Heart left ventricle (tissue), 16 donors: ENCODE results near the gene ZNF445. TPM values are rescaled to one million over a fixed set of nuclear protein-coding genes. Genes with fewer than 3 reads are reported as not detected.

Experiments used
- ATAC-seq, 4 donors: fragments of 200-7000 bp; cut with Tn5 transposase; one replicate each; pipeline ENCODE4 v1.9.1; 2020 to 2022; ENCODE audit warnings: moderate library complexity in 4 of 4, mild to moderate bottlenecking in 3 of 4, moderate number of reproducible peaks in 1 of 4
- DNase-seq, 5 donors: peaks; one replicate each; pipeline ENCODE4 v3.0.0-alpha.2; 2020
- H3K27ac ChIP-seq, 12 donors: fragments of 200-600 bp; sonication (generic) in 4 of 12; one replicate each; pipeline versions ENCODE4 v1.5.0 to v1.8.0; 2016 to 2022; ENCODE audit warnings: mild to moderate bottlenecking in 2 of 12
- H3K27me3 ChIP-seq, 9 donors: fragments of 200-600 bp; sonication (generic) in 2 of 9; one replicate each; pipeline versions ENCODE4 v1.5.1 to v1.8.0; 2016 to 2022; ENCODE audit warnings: mild to moderate bottlenecking in 3 of 9
- H3K36me3 ChIP-seq, 9 donors: fragments of 200-600 bp; sonication (generic) in 2 of 9; one replicate each; pipeline versions ENCODE4 v1.5.0 to v1.8.0; 2018 to 2022; ENCODE audit warnings: mild to moderate bottlenecking in 2 of 9
- H3K4me1 ChIP-seq, 12 donors: fragments of 200-600 bp; sonication (generic) in 4 of 12; one replicate each; pipeline versions ENCODE4 v1.5.0 to v1.8.0; 2016 to 2022; ENCODE audit warnings: mild to moderate bottlenecking in 3 of 12
- H3K4me3 ChIP-seq, 12 donors: fragments of 200-600 bp; sonication (generic) in 4 of 12; one replicate each; pipeline versions ENCODE4 v1.5.0 to v1.8.0; 2017 to 2022; ENCODE audit warnings: mild to moderate bottlenecking in 9 of 12, moderate library complexity in 4 of 12
- H3K9me3 ChIP-seq, 12 donors: fragments of 200-600 bp; sonication (generic) in 4 of 12; one replicate each; pipeline versions ENCODE4 v1.5.0 to v1.8.0; 2016 to 2022; ENCODE audit warnings: mild to moderate bottlenecking in 1 of 12
- CTCF ChIP-seq, 12 donors: fragments of 200-600 bp; sonication (generic) in 4 of 12; IDR thresholded peaks; one replicate each; pipeline versions ENCODE4 v1.5.0 to v1.8.0; 2018 to 2022; ENCODE audit warnings: antibody characterized with exemption in 12 of 12, mild to moderate bottlenecking in 5 of 12
- POLR2A ChIP-seq, 2 donors: fragments of 450-650 bp; IDR thresholded peaks; one replicate each; pipeline ENCODE4 v1.6.1; 2017; ENCODE audit warnings: antibody characterized with exemption in 2 of 2, mild to moderate bottlenecking in 2 of 2, moderate library complexity in 2 of 2
- WGBS, 4 donors: extraction: QIAGEN DNeasy Blood & Tissue Kit in 2 of 4; methylation state at CpG; one replicate each; pipeline versions ENCODE4 v1.1.5 to v1.1.7; 2013 to 2018; 5-methylcytosine and 5-hydroxymethylcytosine counted together
- intact Hi-C, 10 donors: fragments of 100-400 bp; cut with DNase I; formaldehyde crosslinking; loops; one replicate each; pipeline versions ENCODE4 v1.11.1 to v1.14.2; 2022
- polyA plus RNA-seq, 2 donors: library from polyadenylated mRNA; stranded (reverse); fragments of 200-250 nt; gene quantifications; one replicate each; pipeline ENCODE4 v1.2.3, GENCODE V29; 2013
- total RNA-seq, 9 donors: library from RNA; depleted of rRNA in 2 of 9; stranded (reverse); fragments of >200 nt in 2 of 9; fragmentation: NEBNext Ultra II Directional in 3 of 9; extraction: Animal tissue kit (Norgen Biotek cat#: 25700) in 3 of 9; gene quantifications; one replicate each; pipeline versions ENCODE4 v1.1.0 to v1.2.4, GENCODE V29; 2016 to 2023
- donor health status: ischemic (EF 13 %, LVEDD 7.1; RV severe dilation, severe dysfunction).
- donor health status: healthy with polysubstance abuse.
- donor health status: DM: no; HTN: yes; CAD: no.
- donor health status: DM: no; HTN: no; CAD: no.
- donor health status: ischemic (EF 25% LVEDD 6.9; RV normal size, moderate dysfunction).
- donor health status: ischemic (EF 25% LVEDD 5.7; RV mildly dilated, moderate dysfunction).
- donor health status: healthy.
- donor health status: DM: yes; HTN: yes; CAD: no.
- donor health status: ischemic (EF 35%, LVEDD 5.7; RV mildly dilated, moderate dysfunction).
- donor health status: nonischemic (EF 11% LVEDD 7.7; RV severe dilation, severe dysfunction).
- donor health status: DM: yes; HTN: yes; CAD: no.
- donor health status: PGD.
- donor health status: ischemic (EF 29% LVEDD 5.4; RV normal size, mild dysfunction).
- donor health status: nonischemic (EF 23%, LVEDD 6.1; RV moderate dilation, normal function).

The ZNF445 gene
- total and polyA plus RNA-seq, 11 donors = 4.9 to 19.9 (median 11.0) TPM

GRCh38 chr3:44454258-44454657 lies 23.2 kb downstream of the ZNF445 start:
- H3K36me3 ChIP-seq = peaks cover 0 to 97% (median 87%) of the 10 kb centered on the region in 9 donors
- DNase-seq = no peak
- TF ChIP-seq POLR2A (IDR thresholded peaks at IDR 0.05) (no peak), CTCF (IDR thresholded peaks at IDR 0.05) (no peak)
- H3K27ac ChIP-seq = no peak overlapping the region
- no peak overlapping the region for H3K4me3 ChIP-seq
- no peaks in the 10 kb centered on the region for H3K4me1 ChIP-seq
- no peaks in the 10 kb centered on the region for H3K27me3 ChIP-seq
- no peak for ATAC-seq
- intact Hi-C loops = no loop called here
- no peaks in the 10 kb centered on the region for H3K9me3 ChIP-seq
- WGBS, 4 donors = 75 to 99% (median 97%) methylated on average over 4 of the region's 4 CpGs

GRCh38 chr3:44451441-44451840 lies 26.0 kb downstream of the ZNF445 start:
- intact Hi-C loops = no loop called here
- Histone ChIP-seq H3K27ac (no peak overlapping the region), H3K9me3 (peaks cover 0 to 4% (median 0%) of the 10 kb centered on the region in 12 donors), H3K4me3 (no peak overlapping the region), H3K4me1 (no peaks in the 10 kb centered on the region), H3K27me3 (no peaks in the 10 kb centered on the region), H3K36me3 (peaks cover 4 to 99% (median 94%) of the 10 kb centered on the region in 9 donors)
- ATAC-seq (no peak), DNase-seq (no peak)
- 89 to 97% (median 95%) methylated on average over 3 of the region's 3 CpGs for WGBS, 4 donors
- TF ChIP-seq POLR2A (IDR thresholded peaks at IDR 0.05) (no peak), CTCF (IDR thresholded peaks at IDR 0.05) (no peak)

GRCh38 chr3:44446929-44447328 lies 30.5 kb downstream of the ZNF445 start:
- TF ChIP-seq POLR2A (IDR thresholded peaks at IDR 0.05) = no peak
- TF ChIP-seq CTCF (IDR thresholded peaks at IDR 0.05) = no peak
- intact Hi-C loops = loop anchor here in 3 of 10 donors (10.0 kb wide), 1 partner anchor 112 kb away; the partner anchor contains the start of gene TCAIM (in 3 of the 3)

GRCh38 chr3:44445786-44446185 lies 31.7 kb downstream of the ZNF445 start:
- Histone ChIP-seq H3K27me3 (no peaks in the 10 kb centered on the region), H3K36me3 (peaks cover 4 to 78% (median 69%) of the 10 kb centered on the region in 9 donors), H3K27ac (no peak overlapping the region), H3K4me1 (peaks cover 0 to 8% (median 5%) of the 10 kb centered on the region in 12 donors), H3K4me3 (no peak overlapping the region), H3K9me3 (peaks cover 0 to 4% (median 0%) of the 10 kb centered on the region in 12 donors)
- no peak for DNase-seq
- ATAC-seq = no peak
- WGBS, 4 donors = 99 to 100% (median 100%) methylated on average over 5 of the region's 5 CpGs
- intact Hi-C loops = loop anchor here in 3 of 10 donors (10.0 kb wide), 1 partner anchor 111 kb away; the partner anchor contains the start of gene TCAIM (in 3 of the 3)
- TF ChIP-seq POLR2A (IDR thresholded peaks at IDR 0.05) = no peak
- TF ChIP-seq CTCF (IDR thresholded peaks at IDR 0.05) = no peak

More at GRCh38 chr3:44446929-44447328, 30.5 kb downstream of the ZNF445 start:
- ATAC-seq = no peak
- no peak overlapping the region for H3K27ac ChIP-seq
- no peaks in the 10 kb centered on the region for H3K27me3 ChIP-seq
- 94 to 96% (median 95%) methylated on average over 5 of the region's 5 CpGs for WGBS, 4 donors
- peaks cover 0 to 4% (median 0%) of the 10 kb centered on the region in 12 donors for H3K9me3 ChIP-seq
- no peak for DNase-seq
- peaks cover 4 to 90% (median 79%) of the 10 kb centered on the region in 9 donors for H3K36me3 ChIP-seq
- no peak overlapping the region for H3K4me3 ChIP-seq
- no peaks in the 10 kb centered on the region for H3K4me1 ChIP-seq
